ENCODE measurements around the gene FAM3A. TPM values are rescaled to one million over a fixed set of nuclear protein-coding genes. Genes with fewer than 3 reads are reported as not detected.

FAM3A gene
- total and polyA plus RNA-seq, 10 of the 15 experiments (the other 5 are each of a cell fraction or from before 2014, with no cell fraction given), result 0.29 to 21.1 (median 11.4) TPM

GRCh38 chrX:154490414-154491083 lies 25.5 kb downstream of the FAM3A start, which contains the start of gene SLC10A3:
TSS of gene SLC10A3 (minus strand) at chrX:154490629. CDS start at chrX:154488940, 1,689 bp downstream.
- ATAC-seq (peak; percentile 91), DNase-seq (ENCODE audit: low read depth, low spot score) (peak; percentile 67), FAIRE-seq (peak; percentile 81)
- 35% methylated on average over 51 of the region's 71 CpGs for WGBS (ENCODE audit: insufficient coverage, insufficient replicate concordance, low lambda C conversion rate, missing lambda C conversion rate)
- H3K79me2 ChIP-seq (ENCODE audit: control insufficient read depth, insufficient read depth, low read length), result peaks cover 10% of the 10 kb centered on the region
- CTCF ChIA-PET, result interaction anchor here (1.0 to 2.4 kb wide), 3 partner anchors 9 to 37 kb away, joined by 3 to 13 read pairs (median 5); no protein-coding TSS in a partner anchor
- peak within 1 kb of the TSS; percentile 74 for H3K4me3 ChIP-seq
- peak within 1 kb of the TSS; percentile 80 for H3K9ac ChIP-seq (ENCODE audit: control insufficient read depth, insufficient read depth, low read length)
- peaks cover 0 to 2% of the 10 kb centered on the region in 2 experiments; a peak in 1 of 4 replicates for H3K36me3 ChIP-seq (ENCODE audit: control insufficient read depth in 2 of 2, insufficient read depth in 2 of 2, low read length in 1 of 2)
- peak within 1 kb of the TSS; percentile 77 for H2AFZ ChIP-seq (ENCODE audit: control insufficient read depth, low read depth, low read length)
- H4K20me1 ChIP-seq (ENCODE audit: control insufficient read depth, insufficient read depth), result no peaks in the 10 kb centered on the region
- H3K4me1 ChIP-seq (ENCODE audit: control insufficient read depth, insufficient read depth, low read length), result peaks cover under 1% of the 10 kb centered on the region; the same call in 1 of the 2 replicates
- H3K9me3 ChIP-seq (replicated peaks; ENCODE audit: control insufficient read depth, insufficient read depth, low read length), result no peaks in the 10 kb centered on the region; the same call in 2 of the 3 replicates
- RAD21 ChIA-PET (ENCODE audit: unreplicated experiment), result interaction anchor here (0.6 to 1.9 kb wide), 9 partner anchors 12 to 117 kb away, joined by 3 to 7 read pairs (median 5); partner anchors contain the start of genes FAM3A, LAGE3 and RPL10
- SMC1A ChIA-PET (ENCODE audit: uncharacterized antibody, unreplicated experiment), result interaction anchor here (0.9 to 2.2 kb wide), 5 partner anchors 9 to 117 kb away, joined by 3 to 7 read pairs (median 4); partner anchors contain the start of genes ATP6AP1 and FAM3A
- intact Hi-C loops (cut with micrococcal nuclease; ENCODE audit: unreplicated experiment), result loop anchor here (1.0 kb wide), 1 partner anchor 37 kb away; no protein-coding TSS in a partner anchor
- POLR2A ChIA-PET, result interaction anchor here (0.6 to 3.3 kb wide), 15 partner anchors 9 to 121 kb away, joined by 3 to 14 read pairs (median 4); partner anchors contain the start of genes EMD, FAM3A and RPL10
- in situ Hi-C loops (cut with MboI), result no loop called here
- peak within 1 kb of the TSS; percentile 84 for H3K4me2 ChIP-seq (ENCODE audit: control insufficient read depth, insufficient read depth)
- peak within 1 kb of the TSS; percentile 76 for H3K27ac ChIP-seq (ENCODE audit: control insufficient read depth, insufficient read depth)
- H3K27me3 ChIP-seq (replicated peaks in 1 of 2; ENCODE audit: control insufficient read depth in 2 of 2, insufficient read depth in 2 of 2, low read length in 1 of 2), result no peaks in the 10 kb centered on the region
- BruUV-seq (replicated peaks), result no TSS peak
- TF ChIP-seq CHD4 (IDR thresholded peaks at IDR 0.05), result no peak
- no peak for TF ChIP-seq KAT2A (conservative IDR thresholded peaks at IDR 0.05; ENCODE audit: control insufficient read depth, low read depth, low read length)
- peak; percentile 53; the same call in 1 of the 3 replicates for TF ChIP-seq POU2F2 (IDR thresholded peaks at IDR 0.05; ENCODE audit: borderline replicate concordance, low read depth, low read length)
- TF ChIP-seq, protein P1, sequence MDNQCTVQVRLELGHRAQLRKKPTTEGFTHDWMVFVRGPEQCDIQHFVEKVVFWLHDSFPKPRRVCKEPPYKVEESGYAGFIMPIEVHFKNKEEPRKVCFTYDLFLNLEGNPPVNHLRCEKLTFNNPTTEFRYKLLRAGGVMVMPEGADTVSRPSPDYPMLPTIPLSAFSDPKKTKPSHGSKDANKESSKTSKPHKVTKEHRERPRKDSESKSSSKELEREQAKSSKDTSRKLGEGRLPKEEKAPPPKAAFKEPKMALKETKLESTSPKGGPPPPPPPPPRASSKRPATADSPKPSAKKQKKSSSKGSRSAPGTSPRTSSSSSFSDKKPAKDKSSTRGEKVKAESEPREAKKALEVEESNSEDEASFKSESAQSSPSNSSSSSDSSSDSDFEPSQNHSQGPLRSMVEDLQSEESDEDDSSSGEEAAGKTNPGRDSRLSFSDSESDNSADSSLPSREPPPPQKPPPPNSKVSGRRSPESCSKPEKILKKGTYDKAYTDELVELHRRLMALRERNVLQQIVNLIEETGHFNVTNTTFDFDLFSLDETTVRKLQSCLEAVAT (IDR thresholded peaks at IDR 0.05), result no peak
- TF ChIP-seq HSF1 (IDR thresholded peaks at IDR 0.05; ENCODE audit: low read depth, low read length), result no peak
- TF ChIP-seq HDGF (IDR thresholded peaks at IDR 0.05), result 0 out of 2 replicates have a peak, but pooled peaks have one; percentile 15
- TF ChIP-seq BCL11A (IDR thresholded peaks at IDR 0.05; ENCODE audit: low read depth, low read length), result no peak
- TF ChIP-seq, protein P2, sequence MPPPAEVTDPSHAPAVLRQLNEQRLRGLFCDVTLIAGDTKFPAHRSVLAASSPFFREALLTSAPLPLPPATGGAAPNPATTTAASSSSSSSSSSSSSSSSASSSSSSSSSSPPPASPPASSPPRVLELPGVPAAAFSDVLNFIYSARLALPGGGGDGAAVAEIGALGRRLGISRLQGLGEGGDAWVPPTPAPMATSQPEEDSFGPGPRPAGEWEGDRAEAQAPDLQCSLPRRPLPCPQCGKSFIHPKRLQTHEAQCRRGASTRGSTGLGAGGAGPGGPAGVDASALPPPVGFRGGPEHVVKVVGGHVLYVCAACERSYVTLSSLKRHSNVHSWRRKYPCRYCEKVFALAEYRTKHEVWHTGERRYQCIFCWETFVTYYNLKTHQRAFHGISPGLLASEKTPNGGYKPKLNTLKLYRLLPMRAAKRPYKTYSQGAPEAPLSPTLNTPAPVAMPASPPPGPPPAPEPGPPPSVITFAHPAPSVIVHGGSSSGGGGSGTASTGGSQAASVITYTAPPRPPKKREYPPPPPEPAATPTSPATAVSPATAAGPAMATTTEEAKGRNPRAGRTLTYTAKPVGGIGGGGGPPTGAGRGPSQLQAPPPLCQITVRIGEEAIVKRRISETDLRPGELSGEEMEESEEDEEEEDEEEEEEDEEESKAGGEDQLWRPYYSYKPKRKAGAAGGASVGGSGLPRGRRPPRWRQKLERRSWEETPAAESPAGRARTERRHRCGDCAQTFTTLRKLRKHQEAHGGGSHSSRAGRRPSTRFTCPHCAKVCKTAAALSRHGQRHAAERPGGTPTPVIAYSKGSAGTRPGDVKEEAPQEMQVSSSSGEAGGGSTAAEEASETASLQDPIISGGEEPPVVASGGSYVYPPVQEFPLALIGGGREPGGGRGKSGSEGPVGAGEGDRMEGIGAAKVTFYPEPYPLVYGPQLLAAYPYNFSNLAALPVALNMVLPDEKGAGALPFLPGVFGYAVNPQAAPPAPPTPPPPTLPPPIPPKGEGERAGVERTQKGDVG (CRISPR knock-in tag; IDR thresholded peaks at IDR 0.05), result no peak
- no peak for TF ChIP-seq ATF7 (IDR thresholded peaks at IDR 0.05; ENCODE audit: low read depth)
- TF ChIP-seq, protein P3, sequence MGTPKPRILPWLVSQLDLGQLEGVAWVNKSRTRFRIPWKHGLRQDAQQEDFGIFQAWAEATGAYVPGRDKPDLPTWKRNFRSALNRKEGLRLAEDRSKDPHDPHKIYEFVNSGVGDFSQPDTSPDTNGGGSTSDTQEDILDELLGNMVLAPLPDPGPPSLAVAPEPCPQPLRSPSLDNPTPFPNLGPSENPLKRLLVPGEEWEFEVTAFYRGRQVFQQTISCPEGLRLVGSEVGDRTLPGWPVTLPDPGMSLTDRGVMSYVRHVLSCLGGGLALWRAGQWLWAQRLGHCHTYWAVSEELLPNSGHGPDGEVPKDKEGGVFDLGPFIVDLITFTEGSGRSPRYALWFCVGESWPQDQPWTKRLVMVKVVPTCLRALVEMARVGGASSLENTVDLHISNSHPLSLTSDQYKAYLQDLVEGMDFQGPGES (IDR thresholded peaks at IDR 0.05), result no peak
- TF ChIP-seq BACH1 (IDR thresholded peaks at IDR 0.05; ENCODE audit: borderline replicate concordance), result peak; percentile 61; the same call in 1 of the 2 replicates
- peak; percentile 92 for TF ChIP-seq POLR2A (IDR thresholded peaks at IDR 0.05; ENCODE audit: low read depth, low read length)
- TF ChIP-seq LARP7 (IDR thresholded peaks at IDR 0.05), result peak; percentile 54
- TF ChIP-seq USF1 (IDR thresholded peaks at IDR 0.05; ENCODE audit: borderline replicate concordance, extremely low read length, insufficient read depth, low read depth, low read length), result no peak
- peak; percentile 17; the same call in 1 of the 2 replicates for TF ChIP-seq RB1 (IDR thresholded peaks at IDR 0.05; ENCODE audit: borderline replicate concordance)
